T-cell (primary cell): ENCODE results near the gene EFTUD2. TPM values are rescaled to one million over a fixed set of nuclear protein-coding genes. Genes with fewer than 3 reads are reported as not detected.

ENCODE experiments used
- ATAC-seq, 4 experiments: fragments of 200-7000 bp in 3 of 4; fragments of 150-1000 bp in 1 of 4; cut with Tn5 transposase; replicated peaks in 1 of 4; 1 replicate in 3 of 4; 2 replicates in 1 of 4; pipeline ENCODE4 v1.10.0; 2021; ENCODE audit warnings: moderate library complexity in 3 of 4, mild to moderate bottlenecking in 2 of 4, moderate number of reproducible peaks in 1 of 4
- CTCF ChIA-PET, 2 donors: fragments of 300-600 bp; sonication (Branson Sonifier 250); formaldehyde crosslinking; loops; one replicate each; lab custom pipeline; 2022; ENCODE audit warnings: antibody characterized with exemption in 2 of 2; lab: Charles Lee
- POLR2A ChIA-PET, 2 donors: fragments of 300-600 bp; sonication (Branson Sonifier 250); formaldehyde crosslinking; loops; one replicate each; lab custom pipeline; 2022; ENCODE audit warnings: antibody characterized with exemption in 2 of 2; lab: Charles Lee
- DNase-seq, 35 experiments: peaks; one replicate each; pipeline versions ENCODE4 v3.0.0 to v3.0.0-alpha.2; 2013 to 2023
- H3K27ac ChIP-seq: one replicate; pipeline ENCODE4 v1.5.1; 2013; ENCODE audit warnings: low read length
- H3K27me3 ChIP-seq, 2 experiments: replicated peaks in 1 of 2; 1 replicate in 1 of 2; 2 replicates in 1 of 2; pipeline versions ENCODE4 v1.6.1 to v1.7.0; 2013; ENCODE audit warnings: low read length in 1 of 2, mixed read lengths in 1 of 2; ENCODE audit not compliant: control insufficient read depth in 2 of 2, insufficient read depth in 2 of 2; ENCODE audit errors: extremely low read depth in 1 of 2
- H3K36me3 ChIP-seq, 2 donors: 1 replicate in 1 of 2; 2 replicates in 1 of 2; pipeline versions ENCODE4 v1.6.1 to v1.7.0; 2013; ENCODE audit warnings: low read length in 1 of 2; ENCODE audit not compliant: control insufficient read depth in 2 of 2, insufficient read depth in 1 of 2; ENCODE audit errors: extremely low read depth in 1 of 2
- H3K4me1 ChIP-seq, 2 experiments: 1 replicate in 1 of 2; 2 replicates in 1 of 2; pipeline versions ENCODE4 v1.6.1 to v1.7.0; 2013; ENCODE audit warnings: low read length in 2 of 2, mixed read lengths in 1 of 2; ENCODE audit not compliant: insufficient read depth in 2 of 2, control insufficient read depth in 1 of 2; ENCODE audit errors: extremely low read depth in 1 of 2
- H3K4me3 ChIP-seq, 2 donors: 1 replicate in 1 of 2; 2 replicates in 1 of 2; pipeline versions ENCODE4 v1.5.1 to v1.7.0; 2013; ENCODE audit warnings: mild to moderate bottlenecking in 2 of 2, low read length in 1 of 2, moderate library complexity in 1 of 2; ENCODE audit not compliant: control insufficient read depth in 1 of 2; ENCODE audit errors: extremely low read depth in 1 of 2
- H3K9me3 ChIP-seq: 2 replicates; pipeline ENCODE4 v1.7.0; 2013
- H3K27ac Mint-ChIP-seq, 2 donors: one replicate each; pipeline ENCODE4 v1.8.0; 2020 to 2021; ENCODE audit warnings: mild to moderate bottlenecking in 2 of 2, mixed read lengths in 2 of 2
- H3K27me3 Mint-ChIP-seq, 2 donors: one replicate each; pipeline ENCODE4 v1.8.0; 2021 to 2022; ENCODE audit warnings: mixed read lengths in 2 of 2
- H3K36me3 Mint-ChIP-seq: one replicate; pipeline ENCODE4 v1.8.0; 2021; ENCODE audit warnings: mixed read lengths
- H3K4me1 Mint-ChIP-seq, 3 donors: one replicate each; pipeline ENCODE4 v1.8.0; 2020 to 2022; ENCODE audit warnings: mixed read lengths in 3 of 3, mild to moderate bottlenecking in 1 of 3
- H3K4me3 Mint-ChIP-seq, 3 donors: one replicate each; pipeline ENCODE4 v1.8.0; 2020 to 2022; ENCODE audit warnings: mild to moderate bottlenecking in 3 of 3, mixed read lengths in 3 of 3, moderate library complexity in 3 of 3
- H3K9me3 Mint-ChIP-seq, 3 donors: one replicate each; pipeline ENCODE4 v1.8.0; 2020 to 2022; ENCODE audit warnings: mixed read lengths in 3 of 3
- WGBS: methylation state at CpG from one replicate; pipeline ENCODE4 v1.1.5; 2013; ENCODE audit warnings: missing lambda C conversion rate; ENCODE audit not compliant: insufficient coverage; 5-methylcytosine and 5-hydroxymethylcytosine counted together
- total RNA-seq, 35 experiments: library from RNA in 6 of 35; stranded (reverse) in 6 of 35; fragments of 120-200 nt in 1 of 35; gene quantifications; one replicate each; pipeline versions ENCODE4 v1.2.1 to v1.2.4 and lab custom pipeline; 2013 to 2026

The EFTUD2 gene
- total RNA-seq, 5 donors from 2014 or later (not counting 1 experiment from before 2014, with no cell fraction given) = 83.1 to 127 (median 96.0) TPM

DNA sequence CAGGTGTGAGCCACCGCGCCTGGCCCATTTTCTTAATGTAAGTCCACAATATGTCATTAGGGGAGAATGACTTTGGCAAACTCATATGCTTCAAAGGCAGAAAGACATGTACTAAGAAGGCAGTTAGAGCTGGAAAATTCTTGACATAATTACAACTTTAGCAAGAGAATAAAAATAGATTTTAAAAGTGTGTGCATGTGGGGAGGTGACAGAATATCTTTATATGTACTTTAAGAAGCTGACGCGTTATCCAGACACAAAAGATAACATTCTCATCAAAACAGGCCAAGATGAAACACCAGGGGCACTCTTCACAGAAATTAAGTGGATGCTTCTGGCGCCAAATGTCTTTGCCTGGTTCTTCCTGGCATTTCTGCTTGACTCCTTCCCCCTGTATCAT, 97.4 kb downstream of the EFTUD2 start:
- Histone ChIP-seq H3K27me3 (peaks cover 0 to 24% of the 10 kb centered on the region in 2 experiments), H3K36me3 (no peaks in the 10 kb centered on the region), H3K27ac (no peak overlapping the region), H3K4me3 (no peak overlapping the region), H3K9me3 (no peaks in the 10 kb centered on the region), H3K4me1 (no peaks in the 10 kb centered on the region)
- Mint-ChIP-seq H3K27ac (no peak overlapping the region), H3K9me3 (no peaks in the 10 kb centered on the region), H3K4me1 (no peaks in the 10 kb centered on the region), H3K27me3 (peaks cover 0 to 4% of the 10 kb centered on the region in 2 donors), H3K36me3 (no peaks in the 10 kb centered on the region), H3K4me3 (no peak overlapping the region)
- POLR2A ChIA-PET = interaction anchor here in 1 of 2 donors (0.6 kb wide), 1 partner anchor 169 kb away, joined by 5 read pairs; no protein-coding TSS in a partner anchor
- CTCF ChIA-PET = interaction anchor here in 1 of 2 donors (0.6 kb wide), 1 partner anchor 23 kb away, joined by 5 read pairs; no protein-coding TSS in a partner anchor
- no peak for DNase-seq
- no peak for ATAC-seq
- 80% methylated on average over 1 of the region's 5 CpGs for WGBS

Other genes with a start within 250 kb of the EFTUD2 start
- gene MEIOC, start 243.0 kb downstream of the EFTUD2 start, total RNA-seq = under 1 TPM in 1 of 5 donors, not detected in 4; 0.72 TPM
- gene CCDC43, start 209.7 kb downstream of the EFTUD2 start, total RNA-seq = 10 to 100 TPM; 15.1 to 20.4 (median 16.9) TPM
- 1 to 10 TPM; 3.8 to 7.8 (median 6.8) TPM for gene DBF4B, start 190.8 kb downstream of the EFTUD2 start, total RNA-seq
- gene ADAM11, start 140.5 kb downstream of the EFTUD2 start, total RNA-seq = 1 to 10 TPM in 1 of 5 donors, under 1 TPM in 4; 0.43 to 1.0 (median 0.68) TPM
- under 1 TPM in 3 of 5 donors, not detected in 2; 0.09 to 0.93 (median 0.30) TPM for gene GJC1, start 69.2 kb downstream of the EFTUD2 start, total RNA-seq
- gene HIGD1B, start 51.6 kb downstream of the EFTUD2 start, total RNA-seq = not detected
- not detected for gene GFAP, start 16.1 kb upstream of the EFTUD2 start, total RNA-seq
- 1 to 10 TPM in 1 of 5 donors, under 1 TPM in 4; 0.37 to 1.2 (median 0.62) TPM for gene KIF18B, start 48.3 kb upstream of the EFTUD2 start, total RNA-seq
- not detected for gene C1QL1, start 68.9 kb upstream of the EFTUD2 start, total RNA-seq
- 10 to 100 TPM; 18.7 to 40.7 (median 29.7) TPM for gene DCAKD, start 152.2 kb upstream of the EFTUD2 start, total RNA-seq
- gene NMT1, start 161.9 kb upstream of the EFTUD2 start, total RNA-seq = 100 to 1,000 TPM in 3 of 5 donors, 10 to 100 TPM in 2; 79.5 to 139 (median 125) TPM
- gene PLCD3, start 233.1 kb upstream of the EFTUD2 start, total RNA-seq = 1 to 10 TPM; 3.1 to 9.9 (median 4.8) TPM
- 10 to 100 TPM; 28.4 to 48.5 (median 38.9) TPM for gene ACBD4, start 236.2 kb upstream of the EFTUD2 start, total RNA-seq
- 10 to 100 TPM; 32.3 to 55.9 (median 34.5) TPM for gene HEXIM1, start 249.0 kb upstream of the EFTUD2 start, total RNA-seq